ENCODE data around the gene ANAPC7.
"Not testable (repeated sequence)": the region's sequence is repeated elsewhere in the genome, so short reads cannot be mapped to it uniquely, and the experiment has no call there.

Gene ANAPC7, protein sequence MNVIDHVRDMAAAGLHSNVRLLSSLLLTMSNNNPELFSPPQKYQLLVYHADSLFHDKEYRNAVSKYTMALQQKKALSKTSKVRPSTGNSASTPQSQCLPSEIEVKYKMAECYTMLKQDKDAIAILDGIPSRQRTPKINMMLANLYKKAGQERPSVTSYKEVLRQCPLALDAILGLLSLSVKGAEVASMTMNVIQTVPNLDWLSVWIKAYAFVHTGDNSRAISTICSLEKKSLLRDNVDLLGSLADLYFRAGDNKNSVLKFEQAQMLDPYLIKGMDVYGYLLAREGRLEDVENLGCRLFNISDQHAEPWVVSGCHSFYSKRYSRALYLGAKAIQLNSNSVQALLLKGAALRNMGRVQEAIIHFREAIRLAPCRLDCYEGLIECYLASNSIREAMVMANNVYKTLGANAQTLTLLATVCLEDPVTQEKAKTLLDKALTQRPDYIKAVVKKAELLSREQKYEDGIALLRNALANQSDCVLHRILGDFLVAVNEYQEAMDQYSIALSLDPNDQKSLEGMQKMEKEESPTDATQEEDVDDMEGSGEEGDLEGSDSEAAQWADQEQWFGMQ

DNA sequence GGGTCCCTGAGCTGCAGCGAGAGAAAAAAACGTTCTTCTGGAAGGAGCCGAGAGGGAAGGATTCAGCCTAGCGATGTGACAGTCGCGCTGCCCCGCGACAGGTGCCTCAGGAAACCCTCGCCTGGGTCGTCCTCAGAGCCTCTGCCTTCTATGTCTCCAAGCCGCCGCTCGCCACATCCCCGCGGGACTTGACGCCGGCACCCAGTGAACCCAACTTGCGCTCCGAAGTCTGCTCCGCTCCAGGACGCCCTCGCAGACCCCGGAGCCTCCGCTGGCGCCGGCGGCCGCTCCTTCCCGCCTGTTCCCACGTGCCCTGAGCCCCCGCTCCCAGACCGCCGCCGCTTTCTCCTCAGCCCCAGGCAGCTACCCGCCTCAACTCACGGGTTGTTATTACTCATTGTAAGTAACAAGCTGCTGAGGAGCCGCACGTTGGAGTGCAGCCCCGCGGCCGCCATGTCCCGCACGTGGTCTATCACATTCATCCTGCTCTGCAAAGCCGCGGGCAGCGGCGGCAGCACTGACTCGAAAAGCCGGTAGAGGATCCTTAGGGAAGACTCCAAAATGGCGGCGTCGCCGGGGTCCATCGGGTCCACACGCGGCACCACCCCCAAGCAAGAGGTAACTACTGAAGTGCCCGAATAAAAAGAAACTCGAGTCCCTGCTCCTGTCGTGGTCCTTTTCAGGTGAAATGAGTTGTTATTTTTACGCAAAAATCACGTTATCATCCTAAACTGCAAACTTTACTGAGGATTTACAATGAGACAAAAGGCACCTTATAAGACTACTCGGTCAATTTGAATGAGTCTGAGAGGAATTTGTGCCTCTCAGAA is at the start of gene ANAPC7:
TSS of gene ANAPC7 (minus strand) at position 563 of the 830 bp plus-strand sequence. CDS start at position 482, 81 bp downstream.
- DNase-seq (ENCODE audit: low read depth in 2 of 2), result peak; percentile 68 to 69

DNA sequence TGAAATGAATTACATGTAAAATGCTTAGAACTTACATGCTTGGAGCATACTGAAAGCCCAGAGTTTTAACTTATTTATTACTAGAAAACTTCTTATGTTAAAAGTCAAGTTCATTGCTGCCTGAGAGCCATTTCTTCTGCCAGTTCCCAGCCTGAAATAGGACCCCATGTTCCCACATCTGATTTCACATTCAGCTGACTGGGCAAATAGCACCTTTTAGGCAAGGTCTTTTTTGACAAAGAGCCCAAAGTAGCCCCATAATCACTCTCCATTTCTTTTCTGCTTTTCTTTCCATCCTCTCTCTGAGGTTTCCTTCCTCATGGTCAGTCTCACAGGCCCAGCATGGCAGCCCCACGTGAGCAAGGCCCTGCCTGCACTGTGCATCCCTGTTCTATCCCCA is 47.8 kb upstream of the ANAPC7 start:
- no peak for DNase-seq (ENCODE audit: low read depth in 2 of 2)

DNA sequence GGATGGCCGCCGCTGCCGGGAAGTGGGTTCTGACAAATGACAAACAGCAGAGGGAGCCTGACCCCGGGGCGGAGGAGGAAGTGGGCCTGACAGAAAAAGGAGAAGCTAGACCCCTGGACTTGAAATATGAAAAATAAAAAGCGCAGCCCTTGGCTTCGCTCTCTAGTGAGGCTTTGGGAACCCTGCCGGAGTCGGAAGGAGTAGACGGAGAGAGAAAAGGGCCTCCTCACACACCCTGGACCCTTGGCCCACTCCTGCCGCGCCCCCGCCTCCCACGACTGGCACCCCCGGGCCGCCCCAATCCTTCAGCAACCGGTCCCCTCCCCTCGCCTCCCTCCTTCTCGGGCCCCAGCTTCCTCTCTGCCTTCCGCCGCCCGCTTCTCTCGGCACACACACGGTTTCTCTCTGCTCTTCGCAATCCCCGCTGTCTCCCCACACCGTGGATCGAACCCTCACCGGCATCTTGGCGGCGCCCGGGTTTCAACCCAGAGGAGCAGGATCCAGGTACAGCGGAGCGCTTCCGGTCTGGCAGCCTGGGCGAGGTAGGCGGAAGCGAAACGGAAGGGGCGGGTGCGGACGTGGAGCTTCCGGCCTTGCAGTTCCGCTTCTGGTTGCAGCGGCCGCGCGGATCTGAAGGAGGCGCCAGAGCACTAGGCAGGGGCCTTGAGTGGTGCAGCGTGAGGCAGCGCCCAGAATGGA is 46.4 kb upstream of the ANAPC7 start, which contains the start of gene ARPC3:
TSS of gene ARPC3 (minus strand) at position 539 of the 699 bp plus-strand sequence. CDS start at position 462, 77 bp downstream.
- DNase-seq (ENCODE audit: low read depth in 2 of 2), result peak; percentile 88 to 90

DNA sequence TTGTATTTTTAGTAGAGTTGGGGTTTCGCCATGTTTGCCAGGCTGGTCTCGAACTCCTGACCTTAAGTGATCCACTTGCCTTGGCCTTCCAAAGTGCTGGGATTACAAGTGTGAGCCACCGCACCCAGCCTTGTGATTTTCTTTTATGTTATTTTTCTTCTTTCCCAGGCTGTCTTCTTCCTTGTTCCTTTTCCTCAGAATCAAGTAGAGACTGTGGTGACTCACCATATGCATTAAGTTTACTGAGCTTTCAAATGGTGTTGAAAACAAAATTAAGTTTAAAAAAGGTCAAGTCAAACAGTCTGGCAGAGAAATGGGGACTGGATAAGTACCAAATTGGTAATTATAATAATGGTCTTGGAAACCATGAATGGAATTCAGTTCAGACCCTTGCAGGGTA is 40.9 kb upstream of the ANAPC7 start:
- no peak for DNase-seq (ENCODE audit: low read depth in 2 of 2)

DNA sequence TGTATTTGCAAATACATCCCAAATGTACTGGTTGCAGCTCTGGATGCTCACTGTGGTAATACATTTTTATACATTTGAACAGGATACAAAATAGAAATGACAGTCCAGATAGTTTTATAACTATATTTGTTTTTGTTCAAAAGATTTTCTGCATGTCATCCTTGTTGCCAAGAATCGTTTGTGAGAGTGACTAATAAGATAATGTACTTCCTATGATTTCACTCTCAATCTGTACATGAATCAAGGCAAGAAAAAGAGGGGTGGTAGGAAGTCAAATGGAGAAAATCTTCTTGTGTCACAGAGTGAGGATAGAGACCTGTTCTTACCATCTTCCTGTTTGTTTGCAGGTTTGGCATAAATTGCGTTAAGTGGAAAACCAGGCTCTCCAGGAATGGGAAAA is 32.7 kb upstream of the ANAPC7 start:
- no peak for DNase-seq (ENCODE audit: low read depth in 2 of 2)

DNA sequence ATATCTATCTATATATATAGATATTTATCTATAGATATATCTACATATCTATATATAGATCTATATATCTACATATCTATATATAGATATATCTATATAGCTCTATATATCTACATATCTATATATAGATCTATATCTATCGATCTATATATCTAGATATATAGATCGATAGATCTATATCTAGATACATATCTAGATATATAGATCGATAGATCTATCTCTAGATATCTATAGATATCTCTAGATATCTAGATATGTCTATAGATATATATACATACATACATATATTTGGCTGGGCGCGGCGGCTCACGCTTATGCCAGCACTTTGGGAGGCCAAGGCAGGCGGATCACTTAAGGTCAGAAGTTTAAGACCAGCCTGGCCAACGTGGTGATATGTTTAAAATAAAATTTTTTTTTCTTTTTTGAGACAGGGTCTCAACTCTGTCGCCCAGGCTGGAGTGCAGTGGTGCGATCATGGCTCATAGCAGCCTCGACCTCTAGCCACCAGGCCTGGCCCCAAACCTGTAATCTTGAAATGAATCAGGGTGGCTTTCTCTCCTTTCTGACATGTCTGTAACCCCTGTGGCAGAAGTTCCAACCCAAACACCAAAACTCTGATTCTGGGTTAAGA is 28.6 kb upstream of the ANAPC7 start:
- DNase-seq (ENCODE audit: low read depth in 2 of 2), result no peak

DNA sequence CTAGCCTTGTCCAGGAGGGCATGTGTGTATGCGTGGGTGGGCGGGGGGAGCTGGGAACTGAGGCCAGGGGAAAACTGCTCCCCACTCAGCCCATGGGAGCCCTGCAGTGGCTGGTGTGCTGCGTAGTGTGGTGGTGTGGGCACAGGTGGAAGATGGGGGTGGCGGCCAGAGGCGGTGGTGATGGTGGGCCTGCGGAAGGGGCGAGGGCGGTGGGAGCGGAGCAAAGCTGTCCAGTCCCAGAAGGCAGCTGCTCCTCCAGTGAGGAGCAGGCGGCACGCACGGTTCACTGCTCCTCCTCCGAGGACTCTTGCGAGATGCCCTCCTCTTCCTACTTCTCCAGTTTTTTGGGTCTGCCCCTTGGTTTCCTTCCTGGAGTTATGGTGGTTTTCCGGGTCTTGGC is 26.2 kb upstream of the ANAPC7 start:
- not testable (repeated sequence) for DNase-seq (ENCODE audit: low read depth in 2 of 2)

DNA sequence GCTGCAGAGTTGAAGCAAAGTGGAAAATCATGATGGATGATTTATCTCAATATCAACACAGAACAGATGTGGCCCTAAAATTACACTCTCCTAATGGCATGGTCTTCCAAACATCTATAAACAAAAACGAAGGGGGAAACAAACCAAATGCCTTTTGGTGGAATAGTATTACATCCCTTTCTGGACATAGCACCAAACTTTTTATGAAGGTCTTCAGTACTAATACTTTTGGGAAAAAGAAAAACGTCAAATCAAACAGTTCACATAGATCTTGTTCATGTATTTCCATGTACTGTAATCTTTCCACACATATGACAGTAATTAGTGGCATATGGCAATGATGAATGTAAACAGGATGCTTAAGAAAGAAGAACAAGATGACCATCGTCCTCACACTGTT is 22.9 kb upstream of the ANAPC7 start:
- DNase-seq (ENCODE audit: low read depth in 2 of 2), result no peak

DNA sequence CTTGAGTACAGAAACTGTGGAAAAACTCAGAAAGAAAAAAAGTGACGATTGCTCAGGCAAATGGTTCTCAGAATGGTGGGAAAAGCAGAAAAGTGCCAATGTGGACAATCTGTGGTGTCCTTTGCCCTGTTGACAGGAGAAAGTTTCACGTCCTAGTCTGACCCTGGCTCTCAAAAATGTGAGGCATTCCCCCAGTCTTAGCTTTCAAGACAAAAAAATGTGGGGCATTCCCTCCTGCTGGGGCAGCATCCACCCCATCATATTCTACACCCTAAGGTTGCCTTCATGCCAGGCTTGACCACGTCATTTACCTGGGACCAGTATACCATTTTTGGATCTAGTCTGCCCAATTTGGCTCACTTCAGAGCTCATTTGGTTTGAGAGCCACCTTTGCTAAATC is 20.7 kb upstream of the ANAPC7 start:
- DNase-seq (ENCODE audit: low read depth in 2 of 2), result no peak

DNA sequence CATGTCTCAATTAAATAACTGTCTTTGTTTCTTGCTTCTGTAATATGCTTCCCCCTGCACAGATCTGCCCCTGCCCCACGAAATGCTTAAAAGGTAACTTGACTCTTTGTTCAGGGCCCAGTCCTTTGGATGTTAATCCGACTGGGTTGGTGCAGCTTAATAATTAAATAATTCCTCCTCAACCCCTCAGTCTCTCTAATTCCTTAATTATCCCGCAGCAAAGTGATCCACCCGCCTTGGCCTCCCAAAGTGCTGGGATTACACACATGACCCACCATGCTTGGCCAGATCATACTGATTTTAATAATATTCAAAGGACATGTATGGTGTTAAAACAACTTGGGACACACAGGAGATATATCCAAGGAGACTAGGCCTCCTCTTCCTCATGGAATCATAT is 18.2 kb upstream of the ANAPC7 start:
- DNase-seq (ENCODE audit: low read depth in 2 of 2), result no peak

DNA sequence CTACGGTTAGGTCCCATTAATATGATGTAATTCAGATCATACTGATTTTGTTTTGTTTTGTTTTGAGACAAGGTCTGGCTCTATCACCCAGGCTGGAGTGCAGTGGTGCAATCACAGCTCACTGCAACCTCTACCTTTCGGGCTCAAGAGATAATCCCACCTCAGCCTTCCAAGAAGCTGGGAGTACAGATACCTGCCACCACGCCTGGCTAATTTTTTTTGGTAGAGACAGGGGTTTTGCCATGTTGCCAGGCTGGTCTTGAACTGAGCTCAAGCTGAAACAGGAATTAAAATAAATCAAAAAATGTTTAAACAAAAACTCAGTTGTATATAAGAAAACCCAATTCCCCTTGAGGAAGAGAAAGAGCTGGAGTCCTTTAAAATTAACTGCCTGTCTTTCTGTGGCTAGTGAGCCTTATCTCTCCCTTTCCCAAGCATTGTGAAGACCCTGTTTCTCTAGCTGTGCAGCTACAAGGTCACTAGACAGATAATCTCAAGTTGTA is 17.7 kb upstream of the ANAPC7 start:
- DNase-seq (ENCODE audit: low read depth in 2 of 2), result no peak

DNA sequence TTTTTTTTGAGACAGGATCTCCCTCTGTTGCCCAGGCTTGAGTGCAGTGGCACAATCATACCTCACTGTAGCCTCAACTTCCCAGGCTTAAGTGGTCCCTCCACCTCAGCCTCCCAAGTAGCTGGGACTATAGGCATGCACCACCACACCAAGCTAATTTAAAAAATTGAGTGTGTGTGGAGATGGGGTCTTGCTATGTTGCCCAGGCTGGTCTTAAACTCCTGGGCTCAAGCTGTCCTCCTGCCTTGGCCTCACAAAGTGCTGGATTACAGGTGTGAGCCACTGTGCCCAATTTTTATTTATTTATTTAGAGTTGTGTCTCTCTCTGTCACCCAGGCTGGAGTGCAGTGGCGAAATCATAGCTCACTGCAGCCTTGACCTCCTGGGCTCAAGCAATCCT is 17.1 kb upstream of the ANAPC7 start:
- not testable (repeated sequence) for DNase-seq (ENCODE audit: low read depth in 2 of 2)

DNA sequence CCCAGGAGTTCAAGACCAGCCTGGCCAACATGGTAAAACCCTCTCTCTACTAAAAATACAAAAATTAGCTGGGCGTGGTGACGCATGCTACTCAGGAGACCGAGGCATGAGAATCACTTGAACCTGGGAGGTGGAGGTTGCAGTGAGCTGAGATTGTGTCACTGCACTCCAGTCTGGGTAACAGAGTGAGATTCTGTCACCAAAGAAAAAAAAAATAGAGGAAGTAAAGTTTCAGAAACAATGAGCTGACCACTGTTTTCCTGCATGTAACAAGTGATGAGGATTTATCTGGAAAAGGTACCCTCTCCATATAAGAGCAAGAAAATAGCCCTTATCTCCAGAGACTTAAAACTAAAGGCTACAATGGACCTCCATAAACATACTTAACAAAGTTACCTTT is 13.6 kb upstream of the ANAPC7 start:
- DNase-seq (ENCODE audit: low read depth in 2 of 2), result not testable (repeated sequence)

DNA sequence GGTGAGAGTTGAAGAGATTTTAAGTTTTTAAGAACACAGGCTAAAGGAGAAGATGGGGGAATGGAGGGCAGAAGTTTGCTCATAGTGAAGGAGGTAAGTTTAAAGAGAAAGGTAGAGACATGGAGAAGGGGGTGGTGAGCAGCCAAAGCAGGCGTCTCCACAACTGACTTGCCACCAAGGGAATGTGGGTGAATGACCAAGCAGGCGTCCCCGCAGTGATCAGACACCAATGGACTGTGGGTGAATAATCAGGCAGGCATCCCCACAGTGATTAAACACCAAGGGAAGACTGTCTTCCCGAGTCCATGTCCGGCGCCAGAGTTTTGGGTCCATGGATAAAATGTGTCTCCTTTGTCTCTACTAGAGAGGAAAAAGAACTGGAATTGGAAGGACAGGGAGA is 6.6 kb upstream of the ANAPC7 start:
- not testable (repeated sequence) for DNase-seq (ENCODE audit: low read depth in 2 of 2)

DNA sequence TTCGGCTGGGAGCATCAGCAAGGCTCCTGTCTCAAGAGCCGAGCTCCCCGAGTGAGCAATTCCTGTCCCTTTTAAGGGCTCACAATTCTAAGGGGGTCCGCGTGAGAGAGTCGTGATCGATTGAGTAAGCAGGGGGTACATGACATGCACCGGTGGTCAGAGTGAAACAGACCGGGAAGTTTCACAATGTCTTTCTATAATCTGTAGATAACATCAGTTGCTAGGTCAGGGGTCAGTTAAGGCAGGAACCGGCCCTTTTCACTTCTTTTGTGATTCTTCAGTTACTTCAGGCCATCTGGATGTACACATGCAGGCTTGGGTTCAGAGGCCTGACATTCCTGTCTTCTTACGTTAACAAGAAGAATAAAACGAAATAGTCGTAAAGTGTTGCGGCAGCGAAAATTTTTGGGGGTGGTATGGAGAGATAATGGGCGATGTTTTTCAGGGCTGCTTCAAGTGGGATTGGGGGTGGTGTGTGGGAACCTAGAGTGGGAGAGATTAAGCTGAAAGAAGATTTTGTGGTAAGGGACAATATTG is 1.7 kb upstream of the ANAPC7 start:
- not testable (repeated sequence) for DNase-seq (ENCODE audit: low read depth in 2 of 2)

DNA sequence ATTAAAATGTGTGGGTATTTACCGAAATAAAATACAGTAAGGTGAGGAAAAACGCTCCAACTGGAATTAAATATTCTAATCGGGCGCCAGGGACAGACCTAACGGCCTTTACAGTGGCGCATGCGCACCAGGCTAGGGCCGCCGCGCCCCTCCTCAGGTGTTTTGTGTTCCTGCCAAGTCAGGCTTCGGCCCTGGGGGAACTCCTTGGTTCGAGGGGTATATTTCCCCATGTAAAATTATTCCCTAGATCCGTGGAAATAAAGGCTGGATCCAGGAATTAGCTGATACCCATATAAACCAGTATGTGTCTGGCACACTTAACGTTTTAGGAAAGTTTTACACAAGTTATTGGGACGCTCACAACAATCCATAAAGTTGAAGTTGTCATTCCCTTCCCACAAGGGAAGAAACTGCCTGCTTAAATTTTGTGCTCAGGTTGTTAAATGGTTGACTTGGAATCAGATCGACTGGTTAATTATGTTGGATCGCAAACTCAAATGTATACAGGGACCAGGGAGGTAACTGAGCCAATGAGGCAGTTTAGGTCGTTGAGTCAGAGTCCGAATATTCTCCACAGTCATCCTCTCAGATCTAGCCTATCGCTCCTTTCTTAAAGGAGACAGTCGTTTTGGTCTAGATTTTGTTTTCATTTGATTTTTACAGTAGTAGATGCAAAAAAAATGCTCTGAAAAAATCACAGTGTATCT is 621 bp upstream of the ANAPC7 start:
- DNase-seq (ENCODE audit: low read depth in 2 of 2), result peak; percentile 46 to 60

DNA sequence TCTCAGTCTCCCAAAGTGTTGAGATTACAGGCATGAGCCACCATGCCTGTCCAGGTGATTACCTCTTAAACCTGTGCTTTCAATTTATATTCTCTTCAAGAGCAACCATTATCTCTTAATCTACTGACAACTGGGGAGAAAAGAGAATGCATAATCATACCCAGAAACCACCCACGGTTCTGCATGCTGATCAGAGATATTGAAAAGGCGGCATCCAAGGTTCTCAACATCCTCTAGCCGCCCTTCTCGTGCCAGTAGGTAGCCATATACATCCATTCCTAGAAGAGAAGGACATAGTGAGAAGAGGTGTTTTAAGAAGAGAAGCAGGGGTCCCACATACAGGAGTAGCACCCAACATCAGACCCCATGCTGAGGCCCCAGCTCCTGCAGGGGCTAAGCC is 20.8 kb downstream of the ANAPC7 start:
- no peak for DNase-seq (ENCODE audit: low read depth in 2 of 2)

DNA sequence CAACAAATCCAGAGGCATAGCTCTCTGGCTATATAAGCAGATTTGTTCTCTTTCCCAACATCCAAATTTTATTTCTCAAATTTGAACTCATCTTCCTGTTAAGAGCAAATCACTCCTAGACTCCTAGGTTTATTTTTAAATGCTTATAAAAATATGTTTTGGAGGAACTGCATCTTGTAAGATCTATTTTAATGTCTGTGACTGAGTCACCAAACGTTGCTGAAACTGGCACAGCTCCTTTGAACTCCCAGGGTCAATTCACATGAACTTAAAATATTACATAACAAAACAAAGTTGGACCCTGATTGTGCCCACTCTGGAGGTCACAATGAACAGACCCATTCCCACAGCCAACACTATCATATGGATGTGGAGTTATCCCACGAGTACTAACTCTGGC is 23.9 kb downstream of the ANAPC7 start:
- no peak for DNase-seq (ENCODE audit: low read depth in 2 of 2)

DNA sequence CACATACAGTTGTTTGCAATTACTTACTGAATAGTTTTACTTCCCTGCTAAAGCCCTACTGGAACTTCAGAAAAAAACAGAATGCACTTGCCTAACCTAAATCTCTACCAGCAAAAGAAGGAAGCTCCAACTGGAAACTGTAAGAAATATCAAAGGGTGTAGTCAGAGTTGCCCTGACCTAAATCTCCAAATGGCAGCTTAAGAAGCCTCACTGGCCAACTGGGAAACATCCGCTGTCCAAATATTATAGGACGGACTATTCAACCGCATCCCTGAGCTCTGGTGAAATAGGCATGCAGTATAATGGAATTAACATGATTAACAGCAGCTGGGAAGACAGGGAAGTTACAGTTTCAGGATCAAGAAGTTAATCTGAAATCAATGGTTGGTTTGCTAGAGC is 24.3 kb downstream of the ANAPC7 start:
- DNase-seq (ENCODE audit: low read depth in 2 of 2), result no peak

DNA sequence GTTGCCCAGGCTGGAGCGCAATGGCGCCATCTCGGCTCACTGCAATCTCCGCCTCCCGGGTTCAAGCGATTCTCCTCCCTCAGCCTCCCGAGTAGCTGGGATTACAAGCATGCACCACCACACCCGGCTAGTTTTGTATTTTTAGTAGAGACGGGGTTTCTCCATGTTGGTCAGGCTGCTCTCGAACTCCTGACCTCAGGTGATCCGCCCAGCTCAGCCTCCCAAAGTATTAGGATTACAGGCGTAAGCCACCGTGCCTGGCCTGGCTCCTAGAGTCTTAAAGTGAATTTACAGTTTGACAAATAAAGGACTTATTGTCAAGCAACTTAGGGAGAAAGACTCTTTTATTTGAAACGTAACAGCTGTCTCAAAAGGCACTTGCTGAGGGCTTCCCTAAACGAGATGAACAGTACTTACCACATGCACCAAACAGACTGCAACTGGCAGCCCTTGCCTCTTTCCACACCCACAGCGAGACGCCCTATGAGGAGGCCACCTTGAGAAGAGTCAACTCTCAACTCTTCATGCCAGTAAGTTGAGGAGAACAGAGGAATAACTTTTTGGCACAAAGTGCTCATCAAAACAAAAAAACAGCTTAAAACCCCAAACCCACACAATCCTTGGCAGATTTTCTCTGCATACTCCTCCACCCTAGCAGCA is 25.2 kb downstream of the ANAPC7 start:
- not testable (repeated sequence) for DNase-seq (ENCODE audit: low read depth in 2 of 2)
